SU-DHL-6 (cell line): ENCODE measurements around the gene CHRNB1.

Experiments used
- H2AFZ ChIP-seq: fragments of 200-600 bp; sonication (generic); 2 replicates; pipeline ENCODE4 v1.6.1; 2014; ENCODE audit warnings: low read depth, mild to moderate bottlenecking, moderate library complexity, mixed read lengths, antibody characterized with exemption, low read length; ENCODE audit not compliant: severe bottlenecking
- H3F3A ChIP-seq: fragments of 200-600 bp; shearing (Covaris generic); 2 replicates; pipeline ENCODE4 v1.6.0; 2016; ENCODE audit warnings: antibody characterized with exemption, mild to moderate bottlenecking; ENCODE audit not compliant: insufficient read depth
- H3K27ac ChIP-seq: fragments of 200-600 bp; sonication (generic); 2 replicates; pipeline ENCODE4 v1.5.1; 2016; ENCODE audit warnings: low read depth, mild to moderate bottlenecking, low read length, moderate library complexity, mixed read lengths
- H3K27me3 ChIP-seq: fragments of 200-600 bp; sonication (generic), shearing (Covaris generic); 2 replicates; pipeline ENCODE4 v1.6.0; 2014; ENCODE audit warnings: mild to moderate bottlenecking, low read length
- H3K36me3 ChIP-seq: fragments of 200-600 bp; sonication (generic); 2 replicates; pipeline ENCODE4 v1.6.1; 2014; ENCODE audit warnings: mild to moderate bottlenecking, low read length, mixed read lengths
- H3K4me2 ChIP-seq: fragments of 300-600, 200-600 bp; shearing (Covaris generic), sonication (generic); 2 replicates; pipeline ENCODE4 v1.6.0; 2014; ENCODE audit warnings: low read length, low read depth, mild to moderate bottlenecking; ENCODE audit not compliant: poor library complexity, severe bottlenecking
- H3K4me3 ChIP-seq: fragments of 200-600 bp; sonication (generic); 2 replicates; pipeline ENCODE4 v1.5.1; 2014; ENCODE audit warnings: antibody characterized with exemption, low read length, mild to moderate bottlenecking, mixed read lengths; ENCODE audit not compliant: insufficient read depth, poor library complexity, severe bottlenecking
- H3K79me2 ChIP-seq: fragments of 200-600 bp; sonication (generic); 2 replicates; pipeline ENCODE4 v1.6.1; 2014; ENCODE audit warnings: mild to moderate bottlenecking, low read length, moderate library complexity; ENCODE audit not compliant: insufficient read depth
- H3K9ac ChIP-seq: fragments of 200-600 bp; sonication (generic); 2 replicates; pipeline ENCODE4 v1.7.0; 2014; ENCODE audit warnings: mild to moderate bottlenecking, low read length
- H3K9me2 ChIP-seq: fragments of 200-600 bp; sonication (generic); replicated peaks from 2 replicates; pipeline ENCODE4 v1.6.1; 2014; ENCODE audit warnings: low read length; ENCODE audit not compliant: insufficient read depth
- H3K9me3 ChIP-seq: fragments of 200-600 bp; sonication (generic); 2 replicates; pipeline ENCODE4 v1.6.1; 2014; ENCODE audit warnings: low read length, mixed read lengths; ENCODE audit not compliant: insufficient read depth
- H4K20me1 ChIP-seq: fragments of 200-600 bp; sonication (generic); 2 replicates; pipeline ENCODE4 v1.6.1; 2014; ENCODE audit warnings: low read depth, mild to moderate bottlenecking, antibody characterized with exemption, low read length, moderate library complexity, mixed read lengths
- CTCF ChIP-seq: fragments of 200-600 bp; sonication (generic); IDR thresholded peaks from one replicate; pipeline ENCODE4 v1.5.1; 2017; ENCODE audit warnings: antibody characterized with exemption, mild to moderate bottlenecking, low read length, moderate library complexity; ENCODE audit not compliant: insufficient read depth, poor library complexity, severe bottlenecking
- EZH2phosphoT487 ChIP-seq: fragments of 200-600 bp; sonication (generic), shearing (Covaris generic); conservative IDR thresholded peaks from 2 replicates; pipeline ENCODE4 v1.6.1; 2018; ENCODE audit warnings: mild to moderate bottlenecking, antibody characterized with exemption, low read length, moderate library complexity, mixed read lengths

Gene CHRNB1

GRCh38 chr17:7483255-7484066 is 38.6 kb downstream of the CHRNB1 start:
- no peak for TF ChIP-seq EZH2phosphoT487
- no peak for TF ChIP-seq CTCF
- H3K4me2 ChIP-seq = peak overlapping the region; percentile 79
- H3K9me2 ChIP-seq = no peaks in the 10 kb centered on the region
- H4K20me1 ChIP-seq = no peaks in the 10 kb centered on the region
- peak overlapping the region; percentile 93 for H2AFZ ChIP-seq
- peaks cover 11% of the 10 kb centered on the region; the same call in 1 of the 2 replicates for H3F3A ChIP-seq
- H3K9ac ChIP-seq = peak overlapping the region; percentile 81
- peak overlapping the region; percentile 77 for H3K4me3 ChIP-seq
- no peaks in the 10 kb centered on the region for H3K36me3 ChIP-seq
- no peaks in the 10 kb centered on the region for H3K27me3 ChIP-seq
- peaks cover 32% of the 10 kb centered on the region for H3K79me2 ChIP-seq
- no peaks in the 10 kb centered on the region for H3K9me3 ChIP-seq
- H3K27ac ChIP-seq = peak overlapping the region; percentile 89

- H3K9me3 ChIP-seq = no peaks in the 10 kb centered on the region
- peak within 1 kb of the TSS; percentile 81 for H3K9ac ChIP-seq
- peaks cover 40% of the 10 kb centered on the region for H3K79me2 ChIP-seq
- peak within 1 kb of the TSS; percentile 89 for H3K27ac ChIP-seq
- no peaks in the 10 kb centered on the region for H3K27me3 ChIP-seq
- H3K9me2 ChIP-seq = no peaks in the 10 kb centered on the region
- TF ChIP-seq CTCF = no peak
- peak within 1 kb of the TSS; percentile 93 for H2AFZ ChIP-seq
- H3K36me3 ChIP-seq = no peaks in the 10 kb centered on the region
- peak within 1 kb of the TSS; percentile 77 for H3K4me3 ChIP-seq
- H3K4me2 ChIP-seq = peak within 1 kb of the TSS; percentile 79
- no peaks in the 10 kb centered on the region for H4K20me1 ChIP-seq
- H3F3A ChIP-seq = peaks cover 11% of the 10 kb centered on the region; the same call in 1 of the 2 replicates
Observed at GRCh38 chr17:7484067-7484918, 39.4 kb downstream of the CHRNB1 start, which contains the start of gene POLR2A. TSS of gene POLR2A (plus strand) at chr17:7484366.

GRCh38 chr17:7484919-7485377 is 40.1 kb downstream of the CHRNB1 start:
- Histone ChIP-seq H2AFZ (peak overlapping the region; percentile 38), H3K27ac (peak overlapping the region; percentile 89), H3K9me3 (no peaks in the 10 kb centered on the region), H4K20me1 (no peaks in the 10 kb centered on the region), H3K79me2 (peaks cover 47% of the 10 kb centered on the region), H3K36me3 (no peaks in the 10 kb centered on the region), H3K27me3 (no peaks in the 10 kb centered on the region), H3K4me2 (peak overlapping the region; percentile 73), H3K9me2 (no peaks in the 10 kb centered on the region), H3F3A (peaks cover 11% of the 10 kb centered on the region; the same call in 1 of the 2 replicates), H3K4me3 (peak overlapping the region; percentile 66), H3K9ac (peak overlapping the region; percentile 81)
- TF ChIP-seq CTCF (no peak), EZH2phosphoT487 (no peak)
